GM12878 (cell line): ENCODE results near the gene NHS. TPM values are rescaled to one million over a fixed set of nuclear protein-coding genes. Genes with fewer than 3 reads are reported as not detected.

Experiments used
- ATAC-seq: fragments of 200-7000 bp; cut with Tn5 transposase; 3 replicates; pipeline ENCODE4 v1.9.1; 2020; ENCODE audit warnings: mild to moderate bottlenecking, moderate library complexity
- BruUV-seq: library from RNA; stranded (reverse); fragments of 400-500 nt; replicated peaks from 2 replicates; lab custom pipeline; 2021; lab: Mats Ljungman, UMichigan
- CTCF ChIA-PET: fragments of 300-600 bp; sonication (Branson Sonifier 250); formaldehyde crosslinking; extraction: SDS; loops from one replicate; lab custom pipeline; 2021; ENCODE audit warnings: inconsistent platforms; lab: Yijun Ruan, JAX
- POLR2A ChIA-PET: fragments of 350-600 bp; formaldehyde crosslinking; extraction: SDS; loops from one replicate; lab custom pipeline; 2021; ENCODE audit warnings: inconsistent platforms; lab: Charles Lee
- RAD21 ChIA-PET: fragments of 300-600 bp; sonication (Branson Sonifier 250); formaldehyde crosslinking; loops from one replicate; lab custom pipeline; 2023; ENCODE audit warnings: antibody characterized with exemption; ENCODE audit not compliant: unreplicated experiment; lab: Charles Lee
- SMC1A ChIA-PET: fragments of 300-600 bp; sonication (Branson Sonifier 250); formaldehyde crosslinking; loops from one replicate; lab custom pipeline; 2023; ENCODE audit not compliant: unreplicated experiment, uncharacterized antibody; lab: Charles Lee
- DNase-seq: peaks from one replicate; pipeline ENCODE4 v3.0.0-alpha.2; 2011; ENCODE audit warnings: low read depth, low spot score
- FAIRE-seq: peaks from 3 replicates; lab custom pipeline; 2011; peaks lifted over from hg19 to GRCh38; lab: Jason Lieb, UNC
- H2AFZ ChIP-seq: 2 replicates; pipeline ENCODE4 v1.6.0; 2011; ENCODE audit warnings: low read depth, low read length, control low read depth; ENCODE audit not compliant: control insufficient read depth
- H3K27ac ChIP-seq: 2 replicates; pipeline ENCODE4 v1.5.1; 2011; ENCODE audit warnings: control low read depth; ENCODE audit not compliant: control insufficient read depth, insufficient read depth
- H3K27me3 ChIP-seq, 2 experiments: replicated peaks in 1 of 2; 2 replicates each; pipeline versions ENCODE4 v1.6.0 to v1.6.1; 2011; ENCODE audit warnings: low read length in 1 of 2; ENCODE audit not compliant: control insufficient read depth in 2 of 2, insufficient read depth in 2 of 2
- H3K36me3 ChIP-seq, 2 experiments: 2 replicates each; pipeline ENCODE4 v1.5.1; 2011; ENCODE audit warnings: low read length in 1 of 2; ENCODE audit not compliant: control insufficient read depth in 2 of 2, insufficient read depth in 2 of 2
- H3K4me1 ChIP-seq: 2 replicates; pipeline ENCODE4 v1.6.1; 2011; ENCODE audit warnings: mild to moderate bottlenecking, low read length, moderate library complexity, mixed read lengths; ENCODE audit not compliant: control insufficient read depth, insufficient read depth
- H3K4me2 ChIP-seq: 2 replicates; pipeline ENCODE4 v1.6.0; 2011; ENCODE audit warnings: control low read depth; ENCODE audit not compliant: control insufficient read depth, insufficient read depth
- H3K4me3 ChIP-seq: fragments of 200-600 bp; sonication (generic); 2 replicates; pipeline ENCODE4 v1.5.1; 2016
- H3K79me2 ChIP-seq: 2 replicates; pipeline ENCODE4 v1.6.0; 2011; ENCODE audit warnings: low read length; ENCODE audit not compliant: control insufficient read depth, insufficient read depth
- H3K9ac ChIP-seq: 2 replicates; pipeline ENCODE4 v1.8.0; 2011; ENCODE audit warnings: low read length, control low read depth, mixed read lengths; ENCODE audit not compliant: control insufficient read depth, insufficient read depth
- H3K9me3 ChIP-seq: replicated peaks from 3 replicates; pipeline ENCODE4 v1.5.1; 2011; ENCODE audit warnings: mild to moderate bottlenecking, low read length; ENCODE audit not compliant: control insufficient read depth, insufficient read depth
- H4K20me1 ChIP-seq: 2 replicates; pipeline ENCODE4 v1.6.0; 2011; ENCODE audit not compliant: control insufficient read depth, insufficient read depth
- CREB1 ChIP-seq: IDR thresholded peaks from 2 replicates; pipeline ENCODE4 v1.6.1; 2012; ENCODE audit warnings: low read depth, mild to moderate bottlenecking, inconsistent platforms
- FOXK2 ChIP-seq: fragments of 450-650 bp; IDR thresholded peaks from 2 replicates; pipeline ENCODE4 v1.6.1; 2017; ENCODE audit warnings: mild to moderate bottlenecking, moderate library complexity
- HCFC1 ChIP-seq: fragments of 150-350 bp; IDR thresholded peaks from 2 replicates; pipeline ENCODE4 v1.6.1; 2014; ENCODE audit warnings: low read length
- SRF ChIP-seq, 2 experiments: IDR thresholded peaks; 2 replicates each; pipeline ENCODE4 v1.6.1; 2011; ENCODE audit warnings: low read depth in 2 of 2, low read length in 2 of 2, mild to moderate bottlenecking in 1 of 2, moderate library complexity in 1 of 2
- SUPT20H ChIP-seq: IDR thresholded peaks from 2 replicates; pipeline ENCODE4 v1.6.1; 2011; ENCODE audit warnings: low read depth, mild to moderate bottlenecking, low read length, moderate library complexity, borderline replicate concordance; ENCODE audit not compliant: control insufficient read depth
- TARDBP ChIP-seq: IDR thresholded peaks from 2 replicates; pipeline ENCODE4 v1.6.1; 2016; ENCODE audit warnings: borderline replicate concordance
- TCF12 ChIP-seq: IDR thresholded peaks from 2 replicates; pipeline ENCODE4 v1.6.1; 2011; ENCODE audit warnings: low read depth, mild to moderate bottlenecking, low read length
- ZBTB4 ChIP-seq: fragments of 450-650 bp; formaldehyde crosslinking; IDR thresholded peaks from 2 replicates; pipeline ENCODE4 v1.4.0; 2022; ENCODE audit warnings: mild to moderate bottlenecking, moderate library complexity
- ZNF384 ChIP-seq: IDR thresholded peaks from 2 replicates; pipeline ENCODE4 v1.6.1; 2012; ENCODE audit warnings: low read depth, mild to moderate bottlenecking, low read length, improper control_type of control experiment, borderline replicate concordance
- whole genome bisulfite sequencing: methylation state at CpG from one replicate; pipeline ENCODE4 v1.1.6; 2016; ENCODE audit warnings: low lambda C conversion rate; ENCODE audit not compliant: insufficient replicate concordance, insufficient coverage; ENCODE audit errors: missing lambda C conversion rate; 5-methylcytosine and 5-hydroxymethylcytosine counted together
- in situ Hi-C: fragments of 300-500 bp; cut with MboI; formaldehyde crosslinking; loops from 9 replicates; pipeline ENCODE4 v1.14.3; 2018; ENCODE audit warnings: mixed read lengths
- intact Hi-C: fragments of 100-400 bp; cut with micrococcal nuclease; formaldehyde crosslinking; loops from one replicate; pipeline ENCODE4 v1.14.2; 2022; ENCODE audit not compliant: unreplicated experiment
- polyA plus RNA-seq, 11 experiments: library from polyadenylated mRNA; depleted of rRNA in 4 of 11; unstranded in 6 of 11; stranded (reverse) in 5 of 11; fragments of >200 nt; fragmentation: Nextera tagmentation in 4 of 11; fragmentation: Illumina TruSeq in 1 of 11; extraction: Ambion mirVana in 4 of 11; extraction: Trizol in 1 of 11; gene quantifications; 1 replicate in 1 of 11; 2 replicates in 10 of 11; pipeline versions ENCODE4 v1.2.1 to v1.2.3, GENCODE V29; 2011 to 2016; ENCODE audit warnings: inconsistent platforms in 2 of 11, missing spikeins in 2 of 11, low read depth in 1 of 11
- total RNA-seq, 4 experiments: library from RNA; depleted of rRNA in 3 of 4; stranded (reverse); fragments of >200 nt in 3 of 4; fragmentation: Illumina TruSeq in 1 of 4; extraction: Trizol in 1 of 4; gene quantifications; 2 replicates each; pipeline versions ENCODE4 v1.2.1 to v1.2.3, GENCODE V29; 2013 to 2021
- TF ChIP-seq, protein P1 (sequence below): IDR thresholded peaks from 2 replicates; pipeline ENCODE4 v1.6.1; 2011; ENCODE audit warnings: mild to moderate bottlenecking, low read depth, low read length, moderate library complexity; ENCODE audit not compliant: insufficient replicate concordance
- TF ChIP-seq, protein P2 (sequence below): IDR thresholded peaks from 2 replicates; pipeline ENCODE4 v1.6.1; 2011; ENCODE audit warnings: low read depth, mild to moderate bottlenecking, low read length, moderate library complexity, borderline replicate concordance; ENCODE audit errors: extremely low read depth

NHS gene
- total and polyA plus RNA-seq, 10 of the 15 experiments (the other 5 are each of a cell fraction or from before 2014, with no cell fraction given), result under 0.01 to 0.07 (median 0.03) TPM; not detected in 7

- FAIRE-seq, result no peak
- Histone ChIP-seq H3K9me3 (no peaks in the 10 kb centered on the region; the same call in 2 of the 3 replicates), H3K4me2 (no peak overlapping the region), H3K27ac (no peak overlapping the region), H3K27me3 (no peaks in the 10 kb centered on the region), H2AFZ (no peak overlapping the region), H3K79me2 (no peaks in the 10 kb centered on the region), H3K9ac (no peak overlapping the region), H4K20me1 (no peaks in the 10 kb centered on the region), H3K4me3 (no peak overlapping the region), H3K4me1 (no peaks in the 10 kb centered on the region), H3K36me3 (no peaks in the 10 kb centered on the region)
- ChIA-PET RAD21 (no interaction called here), SMC1A (no interaction called here), CTCF (no interaction called here), POLR2A (no interaction called here)
- intact Hi-C loops, result no loop called here
- no peak for DNase-seq
- BruUV-seq, result no TSS peak
- in situ Hi-C loops, result no loop called here
- no peak for ATAC-seq
- 0% methylated on average over 1 of the region's 1 CpG for WGBS
- TF ChIP-seq TARDBP (no peak), SUPT20H (no peak), TCF12 (no peak), ZBTB4 (no peak), HCFC1 (no peak), CREB1 (no peak), SRF (IDR thresholded peaks at IDR 0.05; ENCODE audit: low read depth in 2 of 2, low read length in 2 of 2) (no peak), ZNF384 (no peak), FOXK2 (no peak)
- TF ChIP-seq, protein P1, sequence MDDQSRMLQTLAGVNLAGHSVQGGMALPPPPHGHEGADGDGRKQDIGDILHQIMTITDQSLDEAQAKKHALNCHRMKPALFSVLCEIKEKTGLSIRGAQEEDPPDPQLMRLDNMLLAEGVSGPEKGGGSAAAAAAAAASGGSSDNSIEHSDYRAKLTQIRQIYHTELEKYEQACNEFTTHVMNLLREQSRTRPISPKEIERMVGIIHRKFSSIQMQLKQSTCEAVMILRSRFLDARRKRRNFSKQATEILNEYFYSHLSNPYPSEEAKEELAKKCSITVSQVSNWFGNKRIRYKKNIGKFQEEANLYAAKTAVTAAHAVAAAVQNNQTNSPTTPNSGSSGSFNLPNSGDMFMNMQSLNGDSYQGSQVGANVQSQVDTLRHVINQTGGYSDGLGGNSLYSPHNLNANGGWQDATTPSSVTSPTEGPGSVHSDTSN, result no peak
- TF ChIP-seq, protein P2, sequence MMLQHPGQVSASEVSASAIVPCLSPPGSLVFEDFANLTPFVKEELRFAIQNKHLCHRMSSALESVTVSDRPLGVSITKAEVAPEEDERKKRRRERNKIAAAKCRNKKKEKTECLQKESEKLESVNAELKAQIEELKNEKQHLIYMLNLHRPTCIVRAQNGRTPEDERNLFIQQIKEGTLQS, result no peak
Measured at GRCh38 chrX:17767734-17768133, 392.7 kb downstream of the NHS start.
